GM18858 (cell line): ENCODE results near the gene LCN2.
A peak's percentile ranks its signal among the peaks of the same experiment; 100 is the strongest.
"Not testable (repeated sequence)": the region's sequence is repeated elsewhere in the genome, so short reads cannot be mapped to it uniquely, and the experiment has no call there.

ENCODE experiments used
- ATAC-seq: cut with Tn5 transposase; IDR thresholded peaks from one replicate; pipeline ENCODE4 v1.9.1; 2021; ENCODE audit not compliant: unreplicated experiment

Gene LCN2

DNA sequence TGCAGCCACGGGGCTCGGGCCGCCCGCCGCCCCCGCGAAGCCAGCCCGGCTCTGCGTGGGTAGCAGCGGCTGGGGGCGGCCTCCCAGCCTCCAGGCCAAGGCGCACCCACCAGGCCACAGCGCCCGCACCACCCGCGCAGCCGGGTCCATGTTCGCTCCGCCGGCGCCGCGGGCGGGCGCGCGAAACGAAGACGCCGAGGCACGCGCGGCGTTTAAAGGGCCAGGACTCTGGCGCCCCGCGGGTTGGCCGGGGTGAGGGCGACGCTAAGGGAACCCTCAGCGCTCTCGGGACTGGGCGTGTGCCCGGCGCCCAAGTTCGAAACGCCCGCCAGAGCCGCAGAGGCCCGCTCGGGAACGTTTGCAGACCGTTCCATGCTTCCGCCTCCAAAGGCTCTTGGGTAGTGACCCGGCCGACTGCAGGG lies 21.7 kb upstream of the LCN2 start, which contains the start of gene PTGES2:
TSS of gene PTGES2 (minus strand) at position 162 of the 422 bp plus-strand sequence. CDS start at position 150, 12 bp downstream.
- ATAC-seq = peak; percentile 50

DNA sequence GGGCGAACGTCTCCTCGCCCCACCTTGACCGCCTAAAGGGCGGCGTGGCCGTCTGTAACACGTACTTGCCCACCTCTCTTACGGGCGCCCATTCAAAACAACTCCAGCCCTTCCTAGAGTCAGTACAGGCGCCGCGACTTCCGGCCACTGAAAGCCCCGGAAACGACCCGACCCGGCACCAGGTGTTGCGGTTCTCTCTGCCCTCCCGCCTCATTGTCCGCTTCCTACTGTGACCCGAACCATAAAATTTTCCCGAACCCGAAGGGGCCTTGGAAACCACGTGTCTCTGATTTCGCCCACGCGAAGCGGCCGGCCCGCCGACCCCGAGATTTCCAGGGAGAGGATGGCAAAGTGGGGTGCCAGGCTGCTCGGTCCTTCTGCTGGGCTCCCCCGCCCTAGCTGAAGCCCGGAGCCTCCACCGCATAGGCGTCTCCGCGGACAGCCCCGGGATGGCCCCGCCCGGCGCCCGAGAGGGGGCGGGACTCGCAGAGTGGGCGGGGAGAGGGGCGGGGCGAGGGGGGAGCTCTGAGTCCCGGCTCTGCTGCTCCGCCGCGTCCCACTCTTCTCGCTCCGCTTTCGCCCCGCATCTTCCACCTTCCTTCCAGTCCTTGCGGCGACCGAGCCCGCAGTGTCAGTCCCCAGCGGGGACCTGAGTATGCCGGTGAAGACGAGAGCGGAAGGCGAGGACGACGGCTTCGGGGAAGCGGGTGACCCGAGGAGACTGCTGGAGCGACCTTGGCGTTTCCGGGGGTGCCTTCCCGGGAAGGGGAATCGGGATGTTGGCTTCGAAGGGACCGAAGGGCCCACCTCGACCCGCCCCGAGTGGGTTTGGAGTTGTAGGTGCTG lies 21.0 kb upstream of the LCN2 start:
- peak; percentile 39 for ATAC-seq

GRCh38 chr9:128128836-128129590 lies 20.2 kb upstream of the LCN2 start:
- no peak for ATAC-seq

GRCh38 chr9:128129976-128130590 lies 19.2 kb upstream of the LCN2 start:
- ATAC-seq = not testable (repeated sequence)

DNA sequence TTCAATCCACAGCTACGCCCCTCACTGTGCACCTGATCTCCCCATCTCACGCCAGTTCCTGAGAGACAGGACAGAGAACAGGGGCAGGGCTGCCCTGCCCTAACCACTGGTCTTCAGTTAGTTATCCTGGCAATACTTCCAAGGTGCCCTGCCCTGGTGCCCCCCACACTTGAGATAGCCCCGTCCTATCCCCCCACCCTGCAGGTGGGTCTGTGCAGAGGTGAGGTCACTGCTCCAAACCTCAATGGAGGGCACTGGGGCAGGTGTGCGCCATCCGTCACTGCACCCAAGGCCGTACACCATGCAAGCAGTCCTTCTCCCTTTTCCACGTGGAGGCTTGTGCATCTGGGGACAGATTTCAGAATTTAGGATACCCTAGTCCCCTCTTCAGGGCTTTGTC lies 18.6 kb upstream of the LCN2 start:
- not testable (repeated sequence) for ATAC-seq

- not testable (repeated sequence) for ATAC-seq
Measured at GRCh38 chr9:128131346-128131745, 17.9 kb upstream of the LCN2 start.

DNA sequence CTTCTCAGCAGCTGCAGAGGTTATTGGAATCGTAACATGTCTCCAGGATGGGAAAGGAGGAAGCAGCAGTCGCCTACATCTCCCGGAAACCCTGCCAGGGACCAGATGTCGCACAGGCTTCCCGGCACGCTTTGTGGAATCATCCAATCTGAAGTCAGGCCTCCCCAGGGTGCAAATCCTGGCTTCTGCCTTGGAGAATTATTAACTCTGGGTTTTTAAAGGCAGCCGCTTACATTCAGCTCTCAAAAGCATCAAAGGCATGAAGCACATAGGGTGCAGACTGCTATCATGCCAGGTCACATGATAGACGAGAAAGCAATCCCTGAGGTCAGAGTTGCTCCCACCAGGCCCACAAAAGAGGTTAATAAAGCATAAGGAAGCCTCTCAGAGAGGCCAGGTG lies 17.1 kb upstream of the LCN2 start:
- not testable (repeated sequence) for ATAC-seq

GRCh38 chr9:128135561-128135960 lies 13.7 kb upstream of the LCN2 start:
- ATAC-seq = not testable (repeated sequence)

DNA sequence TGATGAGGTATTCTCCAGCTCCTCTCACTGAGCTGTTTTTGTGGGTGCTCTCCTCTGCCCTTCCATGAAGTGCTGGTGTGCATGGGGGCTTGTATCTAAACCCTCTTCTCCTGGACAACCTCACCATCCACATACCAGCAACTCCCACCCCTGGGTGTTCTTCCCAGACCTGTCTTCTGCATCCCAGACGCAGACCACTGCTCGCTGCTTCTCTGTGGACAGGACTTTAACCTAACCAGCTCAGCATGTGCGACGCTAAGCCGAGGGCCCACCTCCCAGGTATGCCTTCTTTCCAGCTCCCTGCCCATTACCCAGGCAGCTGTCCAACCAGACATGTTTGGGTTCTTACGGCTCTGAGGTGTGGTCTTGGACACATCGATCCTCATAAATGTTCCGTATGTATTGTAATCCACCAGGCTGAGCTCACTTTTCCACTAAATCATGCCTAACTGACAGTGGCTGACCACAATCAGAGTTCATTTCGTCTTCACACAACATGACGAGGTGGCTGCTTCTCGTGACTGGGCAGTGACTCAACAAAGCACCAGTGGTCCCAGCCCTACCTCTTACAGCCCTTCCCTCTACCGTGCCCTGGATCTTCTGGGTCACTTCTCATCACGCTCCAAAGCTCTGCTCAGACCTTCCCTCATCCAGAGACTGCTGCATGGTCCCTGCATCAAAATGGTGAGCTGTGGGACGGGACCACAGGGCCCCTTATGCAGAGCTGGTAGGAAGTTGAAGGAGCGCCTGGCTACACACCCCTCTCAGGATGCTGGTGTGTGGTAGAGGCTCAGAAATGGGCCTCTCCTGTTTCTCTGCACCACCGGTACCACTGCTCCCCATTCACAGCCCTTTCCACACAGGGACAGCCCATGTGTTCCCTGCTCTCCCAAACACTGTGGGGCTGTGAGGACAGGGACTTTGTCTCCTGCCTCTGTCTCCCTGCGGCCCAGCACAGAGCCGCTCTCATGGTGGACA lies 12.1 kb upstream of the LCN2 start:
- no peak for ATAC-seq

GRCh38 chr9:128138001-128138400 lies 11.3 kb upstream of the LCN2 start:
- ATAC-seq = no peak

GRCh38 chr9:128139621-128140020 lies 9.6 kb upstream of the LCN2 start:
- no peak for ATAC-seq

DNA sequence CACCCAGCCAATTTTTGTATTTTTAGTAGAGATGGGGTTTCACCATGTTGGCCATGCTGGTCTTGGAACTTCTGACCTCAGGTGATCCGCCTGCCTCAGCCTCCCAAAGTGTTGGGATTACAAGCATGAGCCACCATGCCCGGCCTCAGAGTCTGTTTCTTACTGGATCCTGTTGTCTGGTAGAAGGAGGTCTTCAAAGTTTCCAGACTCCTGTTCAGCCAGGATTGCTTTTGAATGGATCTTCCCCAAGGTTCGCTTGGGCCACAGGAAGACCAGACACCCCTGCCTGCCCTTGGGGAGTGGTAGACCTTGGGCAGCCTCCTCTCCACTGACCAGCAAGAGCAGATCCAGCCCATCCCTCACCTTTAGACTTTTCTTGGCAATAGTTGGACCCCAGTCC lies 7.6 kb upstream of the LCN2 start:
- ATAC-seq = no peak

DNA sequence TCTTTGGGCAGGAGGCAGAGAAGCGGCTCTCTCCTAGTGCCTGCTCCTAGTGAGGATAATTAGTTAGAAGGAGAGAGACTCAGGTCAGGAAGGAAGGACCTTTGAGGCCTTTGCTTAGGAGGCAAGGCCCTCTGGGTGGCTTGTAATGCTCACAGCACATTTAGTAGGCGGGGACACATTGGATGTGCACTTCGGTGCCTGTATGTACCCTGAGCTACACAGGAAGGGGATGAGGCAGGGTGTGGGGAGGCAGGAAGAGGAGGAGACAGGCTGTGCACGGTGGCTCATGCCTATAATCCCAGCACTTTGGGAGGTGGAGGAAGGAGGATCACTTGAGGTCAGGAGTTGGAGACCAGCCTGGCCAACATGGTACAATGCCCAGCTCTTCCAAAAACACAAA lies 7.2 kb upstream of the LCN2 start:
- ATAC-seq = no peak

GRCh38 chr9:128142596-128142995 lies 6.7 kb upstream of the LCN2 start:
- no peak for ATAC-seq

DNA sequence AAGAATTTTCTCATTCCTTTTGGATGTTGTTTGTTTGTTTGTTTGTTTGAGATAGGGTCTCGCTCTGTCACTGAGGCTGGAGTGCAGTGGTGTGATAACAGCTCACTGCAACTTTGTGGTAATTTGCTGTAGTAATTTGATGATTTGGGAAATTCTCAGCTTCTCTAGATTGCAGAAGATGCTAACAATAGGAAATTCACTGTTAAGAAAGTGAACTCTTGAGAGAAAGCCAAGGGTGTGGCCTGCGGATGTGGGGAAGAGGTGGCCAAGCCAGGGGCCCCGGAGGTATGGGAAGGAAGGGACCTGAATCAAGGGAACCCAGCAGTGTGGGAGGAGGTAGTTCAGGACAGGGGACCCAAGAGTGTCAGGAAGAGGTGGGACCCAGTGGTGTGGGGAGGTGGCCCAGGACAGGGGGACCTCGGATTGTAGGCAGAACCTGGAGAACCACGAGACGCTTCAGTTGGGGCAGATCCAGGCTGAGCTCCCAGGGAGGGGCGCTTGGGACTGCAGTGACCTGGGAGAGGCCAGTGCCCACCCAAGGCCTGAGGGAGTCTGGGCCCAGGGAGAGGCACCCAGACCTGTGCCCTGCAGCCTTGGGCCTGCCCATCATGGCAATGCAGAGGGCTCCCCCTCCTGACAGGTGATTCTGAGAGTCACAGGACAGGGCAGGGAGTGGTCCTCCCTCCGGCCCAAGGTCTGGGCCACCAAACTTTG lies 5.6 kb upstream of the LCN2 start:
- no peak for ATAC-seq

DNA sequence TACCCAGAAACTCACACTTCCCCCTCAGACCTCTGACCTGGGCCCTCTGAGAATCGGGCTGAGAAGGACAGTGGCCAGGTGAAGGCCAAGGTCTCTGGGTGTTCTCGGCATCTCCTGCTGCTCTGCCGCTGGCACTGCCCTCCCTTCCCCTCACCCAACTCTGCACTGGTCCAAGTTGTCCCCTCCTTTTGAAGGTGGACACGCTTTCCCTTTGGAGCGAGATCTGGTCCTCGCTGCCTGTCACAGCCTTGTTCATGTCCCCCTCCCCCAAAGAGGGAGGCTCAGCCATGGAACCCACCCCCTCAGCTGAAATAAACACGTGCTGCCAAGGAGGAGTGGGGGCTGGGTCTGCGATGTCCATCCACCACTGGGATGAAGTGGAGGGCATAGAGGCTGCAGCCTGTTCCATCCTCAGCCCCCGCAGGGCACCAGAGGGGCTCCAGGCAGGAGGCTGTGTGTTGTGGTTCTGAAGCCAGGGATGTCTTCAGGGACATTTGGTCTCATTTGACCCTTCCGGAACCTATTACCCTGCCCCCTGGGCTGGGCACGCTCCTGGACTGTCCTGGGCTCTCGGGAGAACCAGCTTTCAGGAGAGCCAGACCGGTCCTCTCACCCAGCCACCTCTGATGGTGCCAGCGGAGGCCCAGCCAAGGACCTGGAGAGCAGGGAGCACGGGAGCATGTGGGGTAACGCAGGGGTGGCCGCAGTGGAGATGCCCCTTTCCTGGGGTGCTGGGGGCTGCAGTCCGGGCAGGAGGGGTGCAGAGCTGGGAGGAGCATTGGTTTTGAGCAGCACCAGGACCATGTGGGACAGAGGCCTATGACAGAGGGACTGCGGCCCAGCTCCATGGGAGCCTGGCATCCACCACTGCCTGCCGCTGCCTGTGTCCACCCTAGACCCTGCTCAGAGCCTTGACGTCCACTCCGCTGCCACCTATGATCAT lies 4.7 kb upstream of the LCN2 start:
- no peak for ATAC-seq

- ATAC-seq = no peak
Measured at GRCh38 chr9:128145536-128145935, 3.7 kb upstream of the LCN2 start.

GRCh38 chr9:128145951-128146351 lies 3.3 kb upstream of the LCN2 start:
- no peak for ATAC-seq
